ENCODE results near the gene ZC3H7B. TPM values are rescaled to one million over a fixed set of nuclear protein-coding genes. Genes with fewer than 3 reads are reported as not detected.

ZC3H7B gene
- total and polyA plus RNA-seq, 5 donors from 2014 or later, result 1.00 to 39.3 (median 1.3) TPM

DNA sequence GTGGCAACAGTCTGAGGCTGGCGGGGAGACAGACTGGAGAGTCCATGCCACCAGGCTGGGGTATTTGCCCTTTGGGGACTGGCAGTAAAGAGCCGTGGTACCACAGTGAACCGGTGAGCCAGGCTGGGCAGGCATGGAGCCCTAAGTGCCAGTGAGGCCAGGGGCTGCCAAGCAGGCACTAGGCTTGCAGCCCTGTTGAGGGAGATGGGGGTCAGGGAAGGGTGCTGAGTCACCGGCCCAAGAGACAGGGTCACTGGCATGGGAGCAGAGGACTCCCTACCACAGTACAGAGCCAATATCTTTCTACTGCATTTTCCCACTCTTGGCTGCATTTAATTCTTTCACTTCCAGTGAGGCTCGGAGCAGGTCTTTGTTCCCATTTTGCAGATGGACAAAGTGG, 49.7 kb downstream of the ZC3H7B start:
- Mint-ChIP-seq H3K27me3 (no peaks in the 10 kb centered on the region), H3K27ac (peak overlapping the region in 1 of 3 donors; percentile 19), H3K4me3 (no peak overlapping the region), H3K4me1 (peaks cover 0 to 6% (median under 1%) of the 10 kb centered on the region in 4 donors), H3K9me3 (no peaks in the 10 kb centered on the region), H3K36me3 (peaks cover 32% of the 10 kb centered on the region)
- DNase-seq (no peak), ATAC-seq (ENCODE audit: low read depth in 2 of 2) (no peak)
- Histone ChIP-seq H3K27me3 (ENCODE audit: control insufficient read depth, insufficient read depth, low read length) (no peaks in the 10 kb centered on the region), H3K27ac (ENCODE audit: insufficient read depth, low read length, poor library complexity, severe bottlenecking) (no peak overlapping the region), H3K4me1 (ENCODE audit: control insufficient read depth, insufficient read depth, low read length, poor library complexity, severe bottlenecking) (no peaks in the 10 kb centered on the region), H3K4me3 (ENCODE audit: low read depth, low read length) (no peak overlapping the region), H3K9me3 (ENCODE audit: control insufficient read depth in 2 of 2, low read length in 2 of 2) (no peaks in the 10 kb centered on the region), H3K36me3 (ENCODE audit: control insufficient read depth, insufficient read depth, low read length) (peaks cover 66% of the 10 kb centered on the region)

DNA sequence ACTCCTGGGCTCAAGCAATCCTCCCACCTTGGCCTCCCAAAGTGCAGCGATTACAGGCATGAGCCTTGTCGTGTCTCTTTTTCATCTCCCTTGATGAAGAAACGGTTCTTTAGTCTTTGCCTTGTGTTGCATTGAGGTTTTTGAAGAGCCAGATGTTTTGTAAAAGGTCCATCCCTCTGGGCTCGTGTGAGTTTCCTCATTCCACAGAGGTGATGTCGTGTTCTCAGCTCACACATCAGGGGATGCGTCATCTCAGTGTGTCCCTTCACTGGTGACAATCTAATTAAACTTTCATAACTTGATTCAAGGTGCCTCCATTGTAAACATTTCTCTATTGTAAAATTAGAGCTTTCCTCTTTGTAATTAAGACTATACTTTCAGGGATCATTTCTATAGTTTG, 50.7 kb downstream of the ZC3H7B start:
- Histone ChIP-seq H3K36me3 (ENCODE audit: control insufficient read depth, insufficient read depth, low read length) (peaks cover 62% of the 10 kb centered on the region), H3K27ac (ENCODE audit: insufficient read depth, low read length, poor library complexity, severe bottlenecking) (no peak overlapping the region), H3K27me3 (ENCODE audit: control insufficient read depth, insufficient read depth, low read length) (no peaks in the 10 kb centered on the region), H3K4me3 (ENCODE audit: low read depth, low read length) (no peak overlapping the region), H3K4me1 (ENCODE audit: control insufficient read depth, insufficient read depth, low read length, poor library complexity, severe bottlenecking) (no peaks in the 10 kb centered on the region), H3K9me3 (ENCODE audit: control insufficient read depth in 2 of 2, low read length in 2 of 2) (no peaks in the 10 kb centered on the region)
- DNase-seq (no peak), ATAC-seq (ENCODE audit: low read depth in 2 of 2) (no peak)
- Mint-ChIP-seq H3K4me3 (no peak overlapping the region), H3K9me3 (no peaks in the 10 kb centered on the region), H3K36me3 (peaks cover 32% of the 10 kb centered on the region), H3K4me1 (peaks cover 0 to 6% (median under 1%) of the 10 kb centered on the region in 4 donors), H3K27ac (no peak overlapping the region), H3K27me3 (no peaks in the 10 kb centered on the region)

DNA sequence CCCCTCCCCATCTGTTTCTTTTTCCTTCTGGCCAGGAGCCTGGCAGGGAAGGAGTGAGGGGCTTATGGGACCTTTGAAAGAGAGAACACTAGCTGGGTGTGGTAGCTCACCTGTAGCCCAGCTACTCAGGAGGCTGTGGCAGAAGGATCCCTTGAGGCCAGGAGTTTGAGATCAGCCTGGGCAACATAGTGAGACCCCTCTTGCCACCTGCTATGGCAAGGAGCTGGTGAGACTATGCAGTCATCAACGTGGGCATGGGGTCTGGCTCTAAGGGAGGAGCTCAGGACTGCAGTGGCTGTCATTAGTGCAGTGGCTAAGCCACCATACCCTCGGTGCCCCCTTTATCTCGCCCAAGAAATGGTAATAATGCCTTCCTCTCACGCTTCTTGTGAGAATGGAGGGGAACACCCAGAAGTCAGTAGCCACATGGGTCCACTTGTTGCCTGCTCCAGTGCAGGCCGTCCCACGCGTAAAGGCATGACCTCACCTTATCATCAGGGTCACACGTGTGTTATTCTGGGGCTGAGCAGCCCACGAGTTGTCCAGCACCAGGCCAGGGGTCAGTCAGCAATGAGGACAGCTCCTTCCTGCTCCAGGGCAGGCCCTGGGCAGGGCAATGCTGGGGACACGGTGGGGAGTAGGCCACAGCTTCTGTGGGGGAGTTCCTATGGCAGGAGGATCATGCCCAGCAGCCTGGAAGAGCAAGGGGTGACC, 52.7 kb downstream of the ZC3H7B start:
- ATAC-seq (ENCODE audit: low read depth in 2 of 2), result no peak
- Mint-ChIP-seq H3K27me3 (no peaks in the 10 kb centered on the region), H3K27ac (no peak overlapping the region)

GRCh38 chr22:41354979-41355378, 53.7 kb downstream of the ZC3H7B start:
- H3K27me3 ChIP-seq (ENCODE audit: control insufficient read depth, insufficient read depth, low read length), result no peaks in the 10 kb centered on the region
- peaks cover 37% of the 10 kb centered on the region for H3K36me3 ChIP-seq (ENCODE audit: control insufficient read depth, insufficient read depth, low read length)
- H3K27me3 Mint-ChIP-seq, result no peaks in the 10 kb centered on the region
- H3K9me3 ChIP-seq (ENCODE audit: control insufficient read depth in 2 of 2, low read length in 2 of 2), result no peaks in the 10 kb centered on the region
- no peak overlapping the region for H3K4me3 Mint-ChIP-seq
- H3K36me3 Mint-ChIP-seq, result peaks cover 22% of the 10 kb centered on the region
- no peak for DNase-seq
- ATAC-seq (ENCODE audit: low read depth in 2 of 2), result no peak
- no peaks in the 10 kb centered on the region for H3K4me1 ChIP-seq (ENCODE audit: control insufficient read depth, insufficient read depth, low read length, poor library complexity, severe bottlenecking)
- H3K27ac ChIP-seq (ENCODE audit: insufficient read depth, low read length, poor library complexity, severe bottlenecking), result no peak overlapping the region
- peak overlapping the region in 1 of 3 donors; percentile 56 for H3K27ac Mint-ChIP-seq
- peaks cover 0 to 5% (median under 1%) of the 10 kb centered on the region in 4 donors for H3K4me1 Mint-ChIP-seq
- H3K4me3 ChIP-seq (ENCODE audit: low read depth, low read length), result no peak overlapping the region
- H3K9me3 Mint-ChIP-seq, result peaks cover 0 to 1% (median 0%) of the 10 kb centered on the region in 7 donors

More for the DNA sequence above, 52.7 kb downstream of the ZC3H7B start:
- no peak overlapping the region for H3K27ac ChIP-seq (ENCODE audit: insufficient read depth, low read length, poor library complexity, severe bottlenecking)
- Mint-ChIP-seq H3K9me3 (no peaks in the 10 kb centered on the region), H3K36me3 (peaks cover 27% of the 10 kb centered on the region), H3K4me3 (peak overlapping the region in 1 of 4 donors; percentile 58), H3K4me1 (peaks cover 0 to 6% (median under 1%) of the 10 kb centered on the region in 4 donors)
- H3K4me1 ChIP-seq (ENCODE audit: control insufficient read depth, insufficient read depth, low read length, poor library complexity, severe bottlenecking), result no peaks in the 10 kb centered on the region
- no peak for DNase-seq
- peaks cover 44% of the 10 kb centered on the region for H3K36me3 ChIP-seq (ENCODE audit: control insufficient read depth, insufficient read depth, low read length)
- no peak overlapping the region for H3K4me3 ChIP-seq (ENCODE audit: low read depth, low read length)
- H3K9me3 ChIP-seq (ENCODE audit: control insufficient read depth in 2 of 2, low read length in 2 of 2), result no peaks in the 10 kb centered on the region
- no peaks in the 10 kb centered on the region for H3K27me3 ChIP-seq (ENCODE audit: control insufficient read depth, insufficient read depth, low read length)

DNA sequence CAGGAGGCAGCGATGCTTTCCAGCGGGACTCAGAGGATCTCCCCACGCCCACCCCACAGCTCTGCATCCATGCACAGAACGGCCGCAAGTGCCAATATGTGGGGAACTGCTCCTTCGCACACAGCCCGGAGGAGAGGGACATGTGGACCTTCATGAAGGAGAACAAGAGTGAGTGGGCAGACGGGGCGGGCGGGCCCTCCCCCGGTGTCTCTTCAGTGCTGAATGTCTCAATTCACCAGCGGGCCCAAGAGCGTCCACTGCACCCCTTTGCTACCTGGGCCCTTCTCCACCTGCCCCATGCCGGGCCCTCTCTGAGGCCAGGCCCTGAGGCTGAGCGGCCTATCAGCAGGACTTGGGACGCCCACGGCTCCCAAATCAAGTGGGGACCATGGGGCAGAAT, 54.6 kb downstream of the ZC3H7B start:
- no peaks in the 10 kb centered on the region for H3K27me3 ChIP-seq (ENCODE audit: control insufficient read depth, insufficient read depth, low read length)
- peaks cover 0 to 2% (median under 1%) of the 10 kb centered on the region in 4 donors for H3K4me1 Mint-ChIP-seq
- H3K27ac Mint-ChIP-seq, result no peak overlapping the region
- no peaks in the 10 kb centered on the region for H3K9me3 ChIP-seq (ENCODE audit: control insufficient read depth in 2 of 2, low read length in 2 of 2)
- H3K4me3 Mint-ChIP-seq, result no peak overlapping the region
- peaks cover 4% of the 10 kb centered on the region for H3K27me3 Mint-ChIP-seq
- no peaks in the 10 kb centered on the region for H3K4me1 ChIP-seq (ENCODE audit: control insufficient read depth, insufficient read depth, low read length, poor library complexity, severe bottlenecking)
- peaks cover 0 to 1% (median 0%) of the 10 kb centered on the region in 7 donors for H3K9me3 Mint-ChIP-seq
- ATAC-seq (ENCODE audit: low read depth in 2 of 2) (no peak), DNase-seq (no peak)
- no peak overlapping the region for H3K27ac ChIP-seq (ENCODE audit: insufficient read depth, low read length, poor library complexity, severe bottlenecking)
- no peak overlapping the region for H3K4me3 ChIP-seq (ENCODE audit: low read depth, low read length)
- peaks cover 29% of the 10 kb centered on the region for H3K36me3 ChIP-seq (ENCODE audit: control insufficient read depth, insufficient read depth, low read length)
- peaks cover 13% of the 10 kb centered on the region for H3K36me3 Mint-ChIP-seq

- H3K4me1 Mint-ChIP-seq, result peaks cover 0 to 2% (median under 1%) of the 10 kb centered on the region in 4 donors
- DNase-seq (no peak), ATAC-seq (ENCODE audit: low read depth in 2 of 2) (peak in 1 of 2 donors; percentile 13)
- H3K36me3 Mint-ChIP-seq, result peaks cover 13% of the 10 kb centered on the region
- H3K27ac Mint-ChIP-seq, result no peak overlapping the region
- no peaks in the 10 kb centered on the region for H3K4me1 ChIP-seq (ENCODE audit: control insufficient read depth, insufficient read depth, low read length, poor library complexity, severe bottlenecking)
- H3K27me3 Mint-ChIP-seq, result peaks cover 4% of the 10 kb centered on the region
- peaks cover 23% of the 10 kb centered on the region for H3K36me3 ChIP-seq (ENCODE audit: control insufficient read depth, insufficient read depth, low read length)
- no peak overlapping the region for H3K27ac ChIP-seq (ENCODE audit: insufficient read depth, low read length, poor library complexity, severe bottlenecking)
- H3K4me3 ChIP-seq (ENCODE audit: low read depth, low read length), result no peak overlapping the region
- H3K27me3 ChIP-seq (ENCODE audit: control insufficient read depth, insufficient read depth, low read length), result no peaks in the 10 kb centered on the region
- H3K4me3 Mint-ChIP-seq, result no peak overlapping the region
- H3K9me3 Mint-ChIP-seq, result peaks cover 0 to 1% (median 0%) of the 10 kb centered on the region in 7 donors
- no peaks in the 10 kb centered on the region for H3K9me3 ChIP-seq (ENCODE audit: control insufficient read depth in 2 of 2, low read length in 2 of 2)
These were observed 55.2 kb downstream of the ZC3H7B start for GRCh38 chr22:41356430-41357028.

DNA sequence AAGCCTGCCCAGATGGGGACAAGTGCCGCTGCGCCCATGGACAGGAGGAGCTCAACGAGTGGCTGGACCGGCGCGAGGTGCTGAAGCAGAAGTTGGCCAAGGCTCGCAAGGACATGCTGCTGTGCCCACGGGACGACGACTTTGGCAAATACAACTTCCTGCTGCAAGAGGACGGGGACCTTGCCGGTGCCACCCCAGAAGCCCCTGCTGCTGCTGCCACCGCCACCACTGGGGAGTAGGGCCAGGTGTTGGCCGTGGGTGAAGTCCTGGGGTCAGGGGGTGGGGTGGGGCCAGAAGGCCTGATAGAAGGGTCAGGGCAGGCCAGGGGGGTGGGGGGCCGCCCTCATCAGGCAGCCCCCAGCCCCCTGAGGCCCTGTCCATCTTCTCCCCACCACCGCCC, 55.9 kb downstream of the ZC3H7B start:
- ATAC-seq (ENCODE audit: low read depth in 2 of 2), result no peak
- Histone ChIP-seq H3K9me3 (ENCODE audit: control insufficient read depth in 2 of 2, low read length in 2 of 2) (no peaks in the 10 kb centered on the region), H3K36me3 (ENCODE audit: control insufficient read depth, insufficient read depth, low read length) (peaks cover 19% of the 10 kb centered on the region), H3K27me3 (ENCODE audit: control insufficient read depth, insufficient read depth, low read length) (no peaks in the 10 kb centered on the region), H3K4me1 (ENCODE audit: control insufficient read depth, insufficient read depth, low read length, poor library complexity, severe bottlenecking) (no peaks in the 10 kb centered on the region), H3K4me3 (ENCODE audit: low read depth, low read length) (no peak overlapping the region), H3K27ac (ENCODE audit: insufficient read depth, low read length, poor library complexity, severe bottlenecking) (no peak overlapping the region)
- H3K4me1 Mint-ChIP-seq, result peaks cover 0 to 2% (median under 1%) of the 10 kb centered on the region in 4 donors
- DNase-seq, result no peak
- H3K27ac Mint-ChIP-seq, result no peak overlapping the region
- H3K9me3 Mint-ChIP-seq, result peaks cover 0 to 1% (median 0%) of the 10 kb centered on the region in 7 donors
- H3K36me3 Mint-ChIP-seq, result peaks cover 10% of the 10 kb centered on the region
- H3K27me3 Mint-ChIP-seq, result peaks cover 4% of the 10 kb centered on the region
- no peak overlapping the region for H3K4me3 Mint-ChIP-seq
